Measurements from ENCODE around the gene RAB17. TPM values are rescaled to one million over a fixed set of nuclear protein-coding genes. Genes with fewer than 3 reads are reported as not detected.
"Not testable (repeated sequence)": the region's sequence is repeated elsewhere in the genome, so short reads cannot be mapped to it uniquely, and the experiment has no call there.

The RAB17 gene
- total and polyA plus RNA-seq, 10 of the 15 experiments (the other 5 are each of a cell fraction or from before 2014, with no cell fraction given), result 0.07 to 1.4 (median 0.28) TPM; not detected in 3

DNA sequence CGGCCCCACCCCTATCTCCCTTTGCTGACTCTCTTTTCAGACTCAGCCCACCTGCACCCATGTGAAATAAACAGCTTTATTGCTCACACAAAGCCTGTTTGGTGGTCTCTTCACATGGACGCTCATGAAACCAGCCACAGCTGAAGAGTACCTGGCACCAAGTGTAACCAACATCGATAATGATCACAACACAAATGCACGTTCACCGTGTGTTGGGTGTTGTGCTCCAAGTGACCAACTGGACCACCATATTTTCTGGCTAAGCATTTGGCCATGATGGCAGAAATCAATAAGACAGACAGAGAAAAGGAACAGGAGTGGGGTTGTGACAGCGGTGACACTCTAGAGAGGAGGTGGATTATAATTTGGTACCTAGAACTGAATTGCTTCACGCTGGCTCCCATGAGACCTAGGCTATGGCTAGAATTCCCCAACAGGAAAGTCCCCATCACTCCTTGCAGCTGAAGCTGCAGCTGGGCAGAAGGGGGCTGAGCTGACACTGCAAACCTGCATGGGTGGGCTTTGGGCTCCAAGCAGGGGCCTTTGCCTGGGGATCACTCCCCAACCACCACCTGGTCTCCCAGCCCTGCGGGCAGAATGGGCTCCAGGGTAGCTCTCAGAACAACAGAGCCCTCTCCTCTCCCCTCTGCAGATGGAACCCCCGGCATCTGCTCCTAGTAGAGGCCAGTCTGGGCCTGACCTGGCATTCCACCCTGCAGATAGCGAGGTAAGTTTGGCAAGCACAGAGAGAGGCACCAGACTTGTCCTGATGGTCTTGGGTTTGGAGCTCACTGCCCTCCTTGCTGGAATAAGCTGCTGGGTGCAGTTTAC is 22.2 kb upstream of the RAB17 start (continued):
- TF ChIP-seq ZBED1 (IDR thresholded peaks at IDR 0.05; ENCODE audit: borderline replicate concordance) (no peak), ZNF687 (IDR thresholded peaks at IDR 0.05) (no peak)

GRCh38 chr2:237606522-237606921 is 16.0 kb upstream of the RAB17 start:
- intact Hi-C loops (cut with micrococcal nuclease; ENCODE audit: unreplicated experiment); BruUV-seq (replicated peaks); H3K4me1 ChIP-seq (ENCODE audit: control insufficient read depth, insufficient read depth, low read length); POLR2A ChIA-PET; in situ Hi-C loops (cut with MboI); DNase-seq (ENCODE audit: low read depth, low spot score); RAD21 ChIA-PET (ENCODE audit: unreplicated experiment); FAIRE-seq; H4K20me1 ChIP-seq (ENCODE audit: control insufficient read depth, insufficient read depth); H3K4me2 ChIP-seq (ENCODE audit: control insufficient read depth, insufficient read depth); H3K27ac ChIP-seq (ENCODE audit: control insufficient read depth, insufficient read depth); H3K36me3 ChIP-seq (ENCODE audit: control insufficient read depth in 2 of 2, insufficient read depth in 2 of 2, low read length in 1 of 2); SMC1A ChIA-PET (ENCODE audit: uncharacterized antibody, unreplicated experiment); H3K79me2 ChIP-seq (ENCODE audit: control insufficient read depth, insufficient read depth, low read length); ATAC-seq; H2AFZ ChIP-seq (ENCODE audit: control insufficient read depth, low read depth, low read length); H3K9me3 ChIP-seq (replicated peaks; ENCODE audit: control insufficient read depth, insufficient read depth, low read length); H3K9ac ChIP-seq (ENCODE audit: control insufficient read depth, insufficient read depth, low read length); H3K4me3 ChIP-seq; H3K27me3 ChIP-seq (replicated peaks in 1 of 2; ENCODE audit: control insufficient read depth in 2 of 2, insufficient read depth in 2 of 2, low read length in 1 of 2); CTCF ChIA-PET: not testable (repeated sequence)
- WGBS (ENCODE audit: insufficient coverage, insufficient replicate concordance, low lambda C conversion rate, missing lambda C conversion rate), result 93% methylated on average over 4 of the region's 4 CpGs

Measured in GM12878 (cell line).